Stimulated activated CD4-positive, alpha-beta T cell treated with anti-CD3 and anti-CD28 coated beads, TNF-alpha, amount 100 ng/mL, for 1 hour (primary cell): ENCODE measurements around the gene RAB9B.

Source experiments
- DNase-seq, 3 donors: peaks; one replicate each; pipeline ENCODE4 v3.0.0-alpha.2; 2020; ENCODE audit warnings: low read depth in 3 of 3, low spot score in 1 of 3

RAB9B gene

GRCh38 chrX:103811858-103812257, 20.2 kb downstream of the RAB9B start:
- no peak for DNase-seq

GRCh38 chrX:103806862-103807474, 25.1 kb downstream of the RAB9B start:
- DNase-seq: no peak

DNA sequence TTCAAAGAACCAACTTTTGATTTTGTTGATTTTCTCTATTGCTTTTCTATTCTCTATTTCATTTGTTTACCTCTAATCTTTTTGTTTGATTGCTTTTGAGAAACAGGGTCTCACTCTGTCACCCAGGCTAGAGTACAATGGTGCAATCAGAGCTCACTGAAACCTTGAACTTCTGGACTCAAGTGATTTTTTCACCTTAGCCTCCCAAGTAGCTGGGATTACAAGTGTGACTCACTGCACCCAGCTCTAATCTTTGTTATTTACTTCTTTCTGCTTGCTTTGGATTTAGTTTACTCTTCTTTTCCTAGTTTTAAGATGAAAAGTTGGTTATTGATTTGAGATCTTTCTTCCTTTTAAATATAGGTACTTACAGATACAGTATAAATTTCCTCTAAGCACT, 26.2 kb downstream of the RAB9B start:
- no peak for DNase-seq

DNA sequence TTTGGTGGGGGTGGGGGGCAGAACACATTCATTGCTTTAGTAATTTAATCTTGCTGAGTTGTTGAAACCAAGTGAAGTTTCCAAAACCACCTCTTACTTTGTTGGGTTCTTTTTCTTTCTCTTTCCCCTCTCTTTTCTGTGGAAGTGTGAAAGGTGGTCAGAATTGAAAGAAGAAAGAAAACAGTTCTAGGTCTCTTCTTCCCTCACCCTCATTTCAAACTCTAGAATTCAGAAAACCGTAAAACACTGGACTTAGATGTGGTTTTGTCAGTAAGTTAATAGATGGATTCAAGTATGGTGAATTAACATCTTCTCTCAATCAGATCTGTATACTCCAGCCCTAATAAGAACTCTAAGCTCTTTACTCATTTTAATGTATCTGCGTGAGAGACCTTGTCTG, 31.7 kb downstream of the RAB9B start:
- no peak for DNase-seq

DNA sequence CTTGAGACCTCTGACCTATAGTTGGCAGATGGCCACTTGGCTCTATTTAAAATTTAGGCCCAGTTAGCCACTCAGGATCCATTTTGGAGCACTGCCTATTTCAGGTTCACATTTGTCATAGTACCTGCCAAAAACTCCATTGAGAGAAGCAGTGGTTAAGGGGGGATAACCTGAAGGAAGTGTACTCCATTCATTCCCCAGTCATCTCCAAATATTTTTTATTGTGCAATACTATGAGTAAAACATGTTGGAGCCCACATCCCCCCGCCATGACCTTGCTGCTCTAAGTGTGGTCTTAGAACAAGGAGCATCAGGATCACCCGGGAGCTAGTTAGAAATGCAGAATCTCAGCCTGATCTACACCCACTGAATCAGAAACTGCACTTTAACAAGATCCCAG, 34.4 kb downstream of the RAB9B start:
- no peak for DNase-seq

DNA sequence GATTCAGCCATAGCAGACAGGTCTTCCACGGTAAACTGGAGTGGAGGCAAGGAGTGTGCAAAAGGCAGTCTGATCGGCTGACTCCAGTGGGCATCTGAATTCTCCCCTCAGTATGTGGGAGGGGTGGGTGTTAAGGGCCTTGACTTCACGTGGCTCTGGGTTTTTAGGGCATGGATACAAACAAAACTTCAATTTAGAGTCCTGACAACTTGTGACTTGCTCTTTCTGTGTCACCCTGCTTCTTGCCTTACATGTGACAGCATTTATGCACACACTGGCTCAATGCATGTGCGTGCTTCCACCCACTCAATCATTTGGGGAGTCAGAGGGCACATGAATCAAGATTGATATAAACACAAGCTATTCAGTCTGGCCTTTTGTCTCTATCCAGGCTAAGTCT, 37.9 kb downstream of the RAB9B start:
- no peak for DNase-seq

DNA sequence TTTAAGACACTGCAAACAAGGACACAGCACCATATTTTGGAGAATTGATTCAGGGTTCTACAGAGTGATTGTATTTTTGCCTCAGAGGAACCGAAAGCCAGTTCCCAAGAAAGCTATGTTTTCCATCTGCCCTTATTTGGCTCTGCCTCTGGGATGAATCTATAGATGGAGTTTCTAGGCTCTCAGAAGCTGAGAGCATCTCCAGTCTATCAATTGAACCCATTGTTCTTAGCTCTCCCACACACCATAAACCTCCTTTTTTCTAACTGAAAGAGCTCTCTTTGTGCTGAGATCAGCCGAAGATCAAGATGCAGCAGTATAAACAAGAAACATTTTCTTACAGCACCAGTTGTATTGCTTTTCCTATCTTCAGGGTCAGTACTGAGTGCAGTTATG, 38.5 kb downstream of the RAB9B start:
- DNase-seq: no peak

DNA sequence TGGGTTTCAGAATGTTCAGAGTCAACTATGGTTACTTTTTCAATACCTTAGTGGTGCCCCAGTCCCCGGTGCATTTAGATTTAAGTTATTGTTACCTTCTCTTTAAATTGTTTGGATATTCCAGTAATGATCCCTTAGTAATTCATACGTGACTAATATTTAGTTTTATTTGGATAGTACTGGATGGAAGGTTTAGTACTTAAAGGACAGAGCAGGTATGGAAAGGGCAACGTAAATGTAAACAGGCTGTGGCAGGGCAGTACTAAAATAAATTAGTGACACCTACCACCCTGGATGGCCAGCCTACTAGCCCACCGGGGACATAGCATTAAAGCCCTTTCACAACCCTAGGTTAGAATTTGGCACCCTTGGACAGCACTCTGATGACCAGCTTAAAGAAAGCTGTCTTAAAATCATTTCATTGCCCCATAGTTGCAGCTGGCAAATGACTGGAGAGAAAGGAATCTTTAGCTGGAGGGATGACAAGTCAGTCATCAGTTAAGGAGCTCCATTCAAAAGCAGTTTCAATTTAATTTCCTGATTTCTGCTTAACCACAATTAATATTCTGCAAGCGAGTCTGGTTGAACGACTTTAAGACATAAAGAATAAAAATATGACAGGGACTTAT, 39.0 kb downstream of the RAB9B start:
- DNase-seq: no peak

DNA sequence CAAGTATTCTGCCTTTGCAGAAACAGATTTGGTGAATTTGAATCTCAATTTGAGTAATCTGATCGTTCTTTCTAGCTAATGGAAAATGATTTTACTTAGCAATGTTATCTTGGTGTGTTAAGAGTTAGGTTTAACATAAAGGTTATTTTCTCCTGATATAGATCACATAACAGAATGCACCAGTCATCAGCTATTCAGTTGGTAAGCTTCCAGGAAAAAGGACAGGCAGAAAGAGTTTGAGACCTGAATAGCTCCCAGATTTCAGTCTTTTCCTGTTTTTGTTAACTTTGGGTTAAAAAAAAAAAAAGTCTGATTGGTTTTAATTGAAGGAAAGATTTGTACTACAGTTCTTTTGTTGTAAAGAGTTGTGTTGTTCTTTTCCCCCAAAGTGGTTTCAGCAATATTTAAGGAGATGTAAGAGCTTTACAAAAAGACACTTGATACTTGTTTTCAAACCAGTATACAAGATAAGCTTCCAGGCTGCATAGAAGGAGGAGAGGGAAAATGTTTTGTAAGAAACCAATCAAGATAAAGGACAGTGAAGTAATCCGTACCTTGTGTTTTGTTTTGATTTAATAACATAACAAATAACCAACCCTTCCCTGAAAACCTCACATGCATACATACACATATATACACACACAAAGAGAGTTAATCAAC, 40.1 kb downstream of the RAB9B start:
- DNase-seq: no peak

GRCh38 chrX:103791228-103791627, 40.8 kb downstream of the RAB9B start:
- DNase-seq: no peak

GRCh38 chrX:103789004-103789403, 43.1 kb downstream of the RAB9B start:
- no peak for DNase-seq

DNA sequence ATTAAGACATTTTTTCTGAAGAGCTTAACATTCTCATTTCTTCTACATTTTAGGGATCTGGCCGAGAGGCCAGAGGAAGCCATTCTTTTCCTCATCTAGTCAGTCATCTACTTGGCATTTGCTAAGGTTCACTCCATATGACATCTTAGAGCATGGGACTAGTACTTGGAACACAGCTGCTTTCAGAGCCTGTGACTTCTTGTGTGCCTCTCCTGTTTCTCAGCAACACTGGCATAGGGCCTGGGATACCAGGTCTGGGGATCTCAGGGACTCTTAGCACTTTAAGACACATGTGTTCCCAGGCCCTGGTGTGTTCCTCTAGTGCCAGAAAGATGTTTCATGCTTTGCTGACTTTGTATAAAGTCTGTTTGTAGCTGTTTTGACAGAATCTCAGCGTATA, 48.1 kb downstream of the RAB9B start:
- DNase-seq: no peak

DNA sequence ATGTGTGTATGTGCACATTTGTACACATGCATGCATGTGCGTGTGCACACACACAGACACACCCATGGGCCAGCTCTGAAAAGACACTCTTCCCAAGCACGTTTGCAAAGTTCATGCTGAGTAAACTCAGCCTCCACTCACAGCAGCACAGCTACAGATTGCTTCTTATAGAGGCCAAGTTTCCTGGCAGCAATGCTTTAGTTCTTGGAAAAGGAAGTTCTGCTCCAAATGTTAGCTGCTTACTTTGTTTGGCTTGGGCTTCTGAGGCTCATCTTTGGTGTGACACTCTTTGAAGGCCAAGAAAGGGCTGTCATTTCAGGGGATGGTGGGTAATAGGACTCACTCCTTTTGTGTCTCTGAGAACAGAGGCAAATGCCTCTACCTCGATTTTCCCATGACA, 48.9 kb downstream of the RAB9B start:
- no peak for DNase-seq

DNA sequence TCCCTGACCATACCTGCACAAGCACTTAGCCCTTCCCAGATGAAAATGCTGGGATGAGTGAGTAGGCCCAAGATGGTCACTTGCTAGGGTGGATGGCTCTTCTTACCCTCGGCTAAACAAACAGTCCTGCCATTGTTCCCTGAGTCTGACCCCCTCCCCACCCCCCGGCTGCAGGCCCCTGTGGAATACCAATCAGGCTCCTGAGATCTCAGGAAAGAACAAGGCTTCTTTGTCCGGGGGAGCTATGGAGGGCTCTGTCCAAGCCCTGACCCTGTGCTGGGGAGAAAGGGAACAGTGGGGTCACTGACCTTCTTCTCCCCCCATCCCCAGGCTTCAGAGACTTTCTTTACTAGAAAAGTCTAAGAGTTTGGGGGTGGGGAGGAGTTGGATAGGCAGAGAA, 49.4 kb downstream of the RAB9B start:
- no peak for DNase-seq

DNA sequence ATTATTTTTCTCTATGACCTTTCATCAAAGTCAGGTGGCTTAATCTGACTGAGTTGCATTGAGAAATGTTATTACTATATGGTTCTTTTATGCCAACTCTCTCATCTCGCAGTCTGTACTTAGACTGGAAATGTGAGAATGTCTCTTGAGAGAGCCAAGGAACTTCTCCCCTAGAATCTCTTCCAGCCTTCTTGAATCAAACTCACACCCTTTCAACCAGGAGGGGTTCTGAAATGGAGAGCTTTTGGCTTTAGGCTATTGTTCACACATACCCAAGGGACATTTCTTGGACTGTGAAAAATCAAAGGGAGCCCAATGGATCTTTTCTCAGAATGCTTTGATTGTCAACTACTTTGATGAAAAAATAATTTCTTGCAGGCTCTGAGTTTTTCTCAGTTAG, 50.4 kb downstream of the RAB9B start:
- DNase-seq: no peak

GRCh38 chrX:103781062-103781402, 51.0 kb downstream of the RAB9B start:
- DNase-seq: no peak

DNA sequence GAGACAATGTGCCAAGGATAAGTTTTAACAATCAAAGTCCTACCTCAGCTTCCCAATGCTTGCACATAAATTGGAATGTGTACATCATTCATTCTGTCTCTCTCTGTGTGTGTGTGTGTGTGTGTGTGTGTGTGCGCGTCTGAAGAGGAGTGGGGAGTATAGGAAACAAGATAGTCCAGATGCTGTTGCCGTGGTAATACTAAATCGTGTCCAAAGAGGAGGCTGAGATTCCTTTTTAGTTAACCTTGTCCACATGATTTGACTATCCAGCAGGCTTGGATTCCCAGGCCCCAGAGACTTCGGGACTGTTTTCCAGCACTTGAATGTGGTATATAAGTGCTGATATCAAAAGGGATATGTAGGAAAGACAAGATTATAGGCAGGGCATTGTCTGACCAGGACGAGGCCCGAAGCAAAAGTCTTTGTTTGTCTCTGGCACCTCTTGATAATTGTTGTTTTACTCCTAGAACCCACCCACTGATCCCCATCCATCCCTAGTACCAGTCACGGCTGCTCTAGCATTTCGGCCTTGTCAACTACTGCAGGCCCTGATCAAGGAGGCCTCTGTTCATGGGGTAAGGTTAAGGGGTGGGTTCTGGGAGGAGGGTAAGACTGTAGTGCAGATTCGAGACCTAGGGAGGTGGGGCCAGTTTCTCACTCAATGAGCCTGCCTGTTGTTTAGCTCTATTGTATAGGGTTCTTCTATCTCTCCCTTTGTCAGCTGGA, 51.6 kb downstream of the RAB9B start:
- no peak for DNase-seq

GRCh38 chrX:103779141-103779789, 52.8 kb downstream of the RAB9B start:
- no peak for DNase-seq

GRCh38 chrX:103776546-103776945, 55.5 kb downstream of the RAB9B start, which contains the start of gene PLP1:
Gene PLP1, plus strand, starts transcription at chrX:103776840. Its CDS starts 156 bp downstream, at chrX:103776996.
- DNase-seq: no peak

DNA sequence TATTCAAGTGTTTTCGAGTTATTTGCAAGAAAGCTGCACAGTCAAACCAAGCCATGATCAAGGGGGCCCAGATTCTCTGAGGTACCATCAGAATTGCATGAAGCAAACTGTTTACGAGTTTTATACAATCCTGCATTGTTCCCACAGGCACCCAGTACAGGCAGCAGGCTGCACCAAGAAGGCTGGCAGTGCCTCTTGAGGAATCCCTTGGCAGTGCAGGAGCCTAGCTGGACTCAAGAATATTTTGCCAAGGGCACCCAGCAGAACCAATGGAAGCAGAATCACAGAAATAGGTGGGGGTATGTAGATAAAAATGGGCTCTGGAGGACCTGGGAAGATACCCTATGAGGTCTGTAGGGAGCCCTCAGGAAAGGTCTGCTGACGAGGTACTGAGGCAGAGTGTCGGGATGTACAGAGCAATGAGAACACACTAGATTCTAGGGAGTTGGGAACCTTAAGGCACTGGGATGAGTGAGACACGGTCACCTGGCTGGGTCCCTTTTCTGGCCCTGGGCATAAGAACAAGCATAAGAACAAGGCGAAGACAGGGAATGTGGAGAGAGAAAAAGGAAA, 57.9 kb downstream of the RAB9B start:
- DNase-seq: no peak

- no peak for DNase-seq
Observed at GRCh38 chrX:103773445-103773844, 58.6 kb downstream of the RAB9B start.
